Transverse colon (tissue), 3 donors: Measurements from ENCODE around the gene IRX5.

ENCODE experiments used
- EP300 ChIP-seq: sonication (generic); formaldehyde crosslinking; IDR thresholded peaks from one replicate; pipeline ENCODE4 v1.6.1; 2017; ENCODE audit warnings: antibody characterized with exemption, low read depth
- TF ChIP-seq, protein P1 (sequence below), 5 experiments: fragments of 200-600 bp in 3 of 5; fragments of 450-650 bp in 2 of 5; sonication (generic) in 3 of 5; IDR thresholded peaks; 1 replicate in 2 of 5; 2 replicates in 3 of 5; pipeline ENCODE4 v1.5.1; 2016 to 2017; ENCODE audit warnings: antibody characterized with exemption in 5 of 5, inconsistent platforms in 3 of 5, mild to moderate bottlenecking in 2 of 5, moderate library complexity in 1 of 5

DNA sequence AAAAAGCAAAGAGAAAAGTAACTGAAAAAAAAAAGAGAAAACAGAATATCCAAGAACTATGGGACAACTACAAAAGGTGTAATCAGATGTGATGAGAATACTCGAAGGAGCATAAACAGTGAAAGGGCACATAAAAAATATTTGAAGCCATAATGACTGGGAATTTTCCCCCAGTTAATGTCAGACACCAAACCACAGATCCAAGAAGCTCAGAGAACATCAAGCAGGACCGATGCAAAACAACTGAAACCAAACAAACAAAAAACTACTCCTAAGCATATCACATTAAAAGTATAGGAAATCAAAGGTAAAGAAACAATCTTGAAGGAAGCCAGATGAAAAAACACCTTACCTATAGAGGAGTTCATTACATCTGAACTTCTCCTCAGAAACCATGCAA lies 27.6 kb upstream of the IRX5 start:
- TF ChIP-seq, protein P1, sequence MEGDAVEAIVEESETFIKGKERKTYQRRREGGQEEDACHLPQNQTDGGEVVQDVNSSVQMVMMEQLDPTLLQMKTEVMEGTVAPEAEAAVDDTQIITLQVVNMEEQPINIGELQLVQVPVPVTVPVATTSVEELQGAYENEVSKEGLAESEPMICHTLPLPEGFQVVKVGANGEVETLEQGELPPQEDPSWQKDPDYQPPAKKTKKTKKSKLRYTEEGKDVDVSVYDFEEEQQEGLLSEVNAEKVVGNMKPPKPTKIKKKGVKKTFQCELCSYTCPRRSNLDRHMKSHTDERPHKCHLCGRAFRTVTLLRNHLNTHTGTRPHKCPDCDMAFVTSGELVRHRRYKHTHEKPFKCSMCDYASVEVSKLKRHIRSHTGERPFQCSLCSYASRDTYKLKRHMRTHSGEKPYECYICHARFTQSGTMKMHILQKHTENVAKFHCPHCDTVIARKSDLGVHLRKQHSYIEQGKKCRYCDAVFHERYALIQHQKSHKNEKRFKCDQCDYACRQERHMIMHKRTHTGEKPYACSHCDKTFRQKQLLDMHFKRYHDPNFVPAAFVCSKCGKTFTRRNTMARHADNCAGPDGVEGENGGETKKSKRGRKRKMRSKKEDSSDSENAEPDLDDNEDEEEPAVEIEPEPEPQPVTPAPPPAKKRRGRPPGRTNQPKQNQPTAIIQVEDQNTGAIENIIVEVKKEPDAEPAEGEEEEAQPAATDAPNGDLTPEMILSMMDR (IDR thresholded peaks at IDR 0.05), result no peak
- no peak for TF ChIP-seq EP300
